ENCODE data around the gene PPP1R37.

The PPP1R37 gene

GRCh38 chr19:45138303-45138751 is 45.3 kb downstream of the PPP1R37 start:
- Histone ChIP-seq H3K4me3 (ENCODE audit: low read length) (no peak overlapping the region), H3K27me3 (ENCODE audit: control insufficient read depth, insufficient read depth, low read length) (no peaks in the 10 kb centered on the region), H3K4me1 (ENCODE audit: control insufficient read depth, insufficient read depth, low read length) (peaks cover 1% of the 10 kb centered on the region), H3K36me3 (ENCODE audit: control insufficient read depth, insufficient read depth, low read length) (peaks cover 10% of the 10 kb centered on the region; the same call in 1 of the 2 replicates), H3K9me3 (ENCODE audit: control insufficient read depth, insufficient read depth, low read length) (no peaks in the 10 kb centered on the region), H3K27ac (ENCODE audit: low read length) (no peak overlapping the region)
- WGBS (ENCODE audit: insufficient coverage, insufficient read length): no CpG with 5 or more reads among the region's 11 CpGs
- DNase-seq (ENCODE audit: low read depth, low spot score): no peak

DNA sequence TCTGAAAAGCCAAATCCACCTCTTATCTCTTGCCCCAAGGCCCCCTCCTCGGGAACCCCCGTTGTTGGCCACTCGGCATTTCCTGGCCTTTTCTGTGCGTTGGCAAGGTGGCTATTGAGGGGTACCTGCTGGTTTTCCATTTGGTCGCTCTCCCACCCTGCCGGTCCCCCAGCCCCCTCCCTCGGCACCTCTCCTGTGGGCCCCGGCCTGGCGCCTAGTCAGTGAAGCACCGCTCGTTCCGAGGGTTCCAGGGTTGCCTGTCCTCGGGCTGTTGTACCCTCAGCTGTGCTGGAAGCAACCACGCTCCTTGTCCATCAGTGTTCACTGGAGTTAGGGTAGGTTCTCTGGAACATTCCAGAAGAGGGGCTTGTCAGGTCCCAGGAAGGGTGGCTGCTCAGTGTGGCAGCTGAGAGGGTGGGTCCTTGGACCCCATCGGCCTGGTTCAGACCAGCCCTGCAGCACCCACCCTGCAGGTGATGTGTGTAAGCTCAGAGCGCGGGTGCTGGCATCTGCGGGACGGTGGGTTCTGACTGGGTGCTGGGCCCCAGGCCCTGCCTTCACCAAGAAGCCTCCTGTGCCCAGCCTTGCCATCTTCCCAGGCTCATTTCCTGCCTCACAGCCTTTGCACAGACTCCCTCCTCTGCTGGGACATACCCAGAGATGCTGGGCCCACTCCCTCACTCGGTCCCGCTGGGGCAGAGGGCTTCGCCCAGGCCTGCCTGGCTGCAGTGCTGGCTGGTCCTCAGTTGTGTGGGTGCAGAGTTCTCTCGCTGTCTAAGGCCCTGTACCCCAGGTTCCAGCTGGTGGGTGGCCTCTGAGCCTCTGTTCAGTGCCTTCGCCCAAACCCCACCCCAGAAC is 46.5 kb downstream of the PPP1R37 start:
- H3K4me3 ChIP-seq (ENCODE audit: low read length): no peak overlapping the region
- H3K36me3 ChIP-seq (ENCODE audit: control insufficient read depth, insufficient read depth, low read length): peaks cover 11% of the 10 kb centered on the region; the same call in 1 of the 2 replicates
- DNase-seq (ENCODE audit: low read depth, low spot score): no peak
- H3K4me1 ChIP-seq (ENCODE audit: control insufficient read depth, insufficient read depth, low read length): peaks cover 1% of the 10 kb centered on the region
- H3K9me3 ChIP-seq (ENCODE audit: control insufficient read depth, insufficient read depth, low read length): no peaks in the 10 kb centered on the region
- no CpG with 5 or more reads among the region's 24 CpGs for WGBS (ENCODE audit: insufficient coverage, insufficient read length)
- no peak overlapping the region for H3K27ac ChIP-seq (ENCODE audit: low read length)
- H3K27me3 ChIP-seq (ENCODE audit: control insufficient read depth, insufficient read depth, low read length): no peaks in the 10 kb centered on the region

GRCh38 chr19:45140144-45140503 is 47.1 kb downstream of the PPP1R37 start:
- H3K36me3 ChIP-seq (ENCODE audit: control insufficient read depth, insufficient read depth, low read length): peaks cover 15% of the 10 kb centered on the region; the same call in 1 of the 2 replicates
- H3K4me3 ChIP-seq (ENCODE audit: low read length): no peak overlapping the region
- H3K27me3 ChIP-seq (ENCODE audit: control insufficient read depth, insufficient read depth, low read length): no peaks in the 10 kb centered on the region
- H3K9me3 ChIP-seq (ENCODE audit: control insufficient read depth, insufficient read depth, low read length): no peaks in the 10 kb centered on the region
- no CpG with 5 or more reads among the region's 8 CpGs for WGBS (ENCODE audit: insufficient coverage, insufficient read length)
- H3K4me1 ChIP-seq (ENCODE audit: control insufficient read depth, insufficient read depth, low read length): peaks cover 1% of the 10 kb centered on the region
- DNase-seq (ENCODE audit: low read depth, low spot score): no peak
- H3K27ac ChIP-seq (ENCODE audit: low read length): no peak overlapping the region

DNA sequence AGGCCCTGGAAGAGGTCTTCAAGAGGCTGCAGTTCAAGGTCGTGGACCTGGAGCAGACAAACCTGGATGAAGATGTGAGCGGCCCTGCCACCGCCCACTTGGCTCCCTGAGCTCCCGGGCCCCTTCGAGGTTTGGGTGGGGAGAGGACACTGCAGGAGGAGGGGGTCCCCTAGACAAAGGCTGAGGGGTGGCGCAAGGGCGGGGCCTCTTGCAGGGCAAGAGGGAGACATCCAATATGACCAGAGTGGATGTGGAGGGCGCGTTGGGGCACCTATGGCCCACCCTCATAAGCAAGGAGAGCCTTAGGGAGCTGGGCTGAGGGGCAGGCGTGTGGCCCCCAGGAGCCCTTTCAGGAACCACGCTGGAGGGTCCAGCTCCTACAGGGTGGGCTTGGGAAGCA is 47.6 kb downstream of the PPP1R37 start:
- no CpG with 5 or more reads among the region's 11 CpGs for WGBS (ENCODE audit: insufficient coverage, insufficient read length)
- peaks cover 1% of the 10 kb centered on the region for H3K4me1 ChIP-seq (ENCODE audit: control insufficient read depth, insufficient read depth, low read length)
- DNase-seq (ENCODE audit: low read depth, low spot score): no peak

GRCh38 chr19:45141203-45141900 is 48.4 kb downstream of the PPP1R37 start:
- no peak for DNase-seq (ENCODE audit: low read depth, low spot score)
- no CpG with 5 or more reads among the region's 28 CpGs for WGBS (ENCODE audit: insufficient coverage, insufficient read length)
- Histone ChIP-seq H3K9me3 (ENCODE audit: control insufficient read depth, insufficient read depth, low read length) (no peaks in the 10 kb centered on the region), H3K27me3 (ENCODE audit: control insufficient read depth, insufficient read depth, low read length) (no peaks in the 10 kb centered on the region), H3K27ac (ENCODE audit: low read length) (no peak overlapping the region), H3K4me1 (ENCODE audit: control insufficient read depth, insufficient read depth, low read length) (peaks cover 1% of the 10 kb centered on the region), H3K4me3 (ENCODE audit: low read length) (no peak overlapping the region), H3K36me3 (ENCODE audit: control insufficient read depth, insufficient read depth, low read length) (peaks cover 15% of the 10 kb centered on the region; the same call in 1 of the 2 replicates)

More for the DNA sequence above, 47.6 kb downstream of the PPP1R37 start:
- Histone ChIP-seq H3K36me3 (ENCODE audit: control insufficient read depth, insufficient read depth, low read length) (peaks cover 15% of the 10 kb centered on the region; the same call in 1 of the 2 replicates), H3K9me3 (ENCODE audit: control insufficient read depth, insufficient read depth, low read length) (no peaks in the 10 kb centered on the region), H3K27ac (ENCODE audit: low read length) (no peak overlapping the region), H3K27me3 (ENCODE audit: control insufficient read depth, insufficient read depth, low read length) (no peaks in the 10 kb centered on the region), H3K4me3 (ENCODE audit: low read length) (no peak overlapping the region)

DNA sequence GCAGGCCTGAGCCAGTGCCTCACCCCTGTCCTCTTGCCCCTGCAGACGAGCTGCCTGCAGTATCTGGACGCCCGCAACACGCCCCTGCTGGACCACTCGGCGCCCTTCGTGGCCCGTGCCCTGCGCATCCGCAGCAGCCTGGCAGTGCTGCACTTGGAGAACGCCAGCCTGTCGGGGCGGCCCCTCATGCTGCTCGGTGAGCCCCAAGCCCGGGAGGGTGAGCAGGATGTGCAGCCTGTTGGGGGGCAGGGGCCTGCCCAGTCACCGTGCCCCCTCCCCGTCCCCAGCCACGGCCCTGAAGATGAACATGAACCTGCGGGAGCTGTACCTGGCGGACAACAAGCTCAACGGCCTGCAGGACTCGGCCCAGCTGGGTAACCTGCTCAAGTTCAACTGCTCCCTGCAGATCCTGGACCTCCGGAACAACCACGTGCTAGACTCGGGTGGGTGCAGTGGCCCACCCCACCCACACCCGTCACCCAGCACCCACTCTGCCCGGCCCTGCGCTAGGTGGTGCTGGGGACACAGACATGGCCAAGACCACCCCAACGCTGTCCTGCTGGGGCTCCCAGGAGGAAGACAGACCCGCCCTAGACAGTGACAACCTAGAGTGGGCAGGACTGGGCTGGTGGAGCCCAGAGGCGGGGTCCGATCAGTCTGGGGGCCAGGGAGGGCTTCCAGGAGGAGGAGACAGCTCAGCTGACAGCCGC is 49.2 kb downstream of the PPP1R37 start:
- Histone ChIP-seq H3K4me1 (ENCODE audit: control insufficient read depth, insufficient read depth, low read length) (peaks cover 1% of the 10 kb centered on the region; the same call in 1 of the 2 replicates), H3K4me3 (ENCODE audit: low read length) (no peak overlapping the region), H3K9me3 (ENCODE audit: control insufficient read depth, insufficient read depth, low read length) (no peaks in the 10 kb centered on the region), H3K27me3 (ENCODE audit: control insufficient read depth, insufficient read depth, low read length) (no peaks in the 10 kb centered on the region), H3K36me3 (ENCODE audit: control insufficient read depth, insufficient read depth, low read length) (peaks cover 15% of the 10 kb centered on the region; the same call in 1 of the 2 replicates), H3K27ac (ENCODE audit: low read length) (no peak overlapping the region)
- DNase-seq (ENCODE audit: low read depth, low spot score): no peak
- WGBS (ENCODE audit: insufficient coverage, insufficient read length): no CpG with 5 or more reads among the region's 33 CpGs

GRCh38 chr19:45142726-45143110 is 49.7 kb downstream of the PPP1R37 start:
- H3K4me1 ChIP-seq (ENCODE audit: control insufficient read depth, insufficient read depth, low read length): peaks cover 1% of the 10 kb centered on the region; the same call in 1 of the 2 replicates
- WGBS (ENCODE audit: insufficient coverage, insufficient read length): no CpG with 5 or more reads among the region's 9 CpGs
- peaks cover 15% of the 10 kb centered on the region; the same call in 1 of the 2 replicates for H3K36me3 ChIP-seq (ENCODE audit: control insufficient read depth, insufficient read depth, low read length)
- no peak overlapping the region for H3K27ac ChIP-seq (ENCODE audit: low read length)
- H3K9me3 ChIP-seq (ENCODE audit: control insufficient read depth, insufficient read depth, low read length): no peaks in the 10 kb centered on the region
- no peaks in the 10 kb centered on the region for H3K27me3 ChIP-seq (ENCODE audit: control insufficient read depth, insufficient read depth, low read length)
- DNase-seq (ENCODE audit: low read depth, low spot score): no peak
- no peak overlapping the region for H3K4me3 ChIP-seq (ENCODE audit: low read length)

- Histone ChIP-seq H3K27me3 (ENCODE audit: control insufficient read depth, insufficient read depth, low read length) (no peaks in the 10 kb centered on the region), H3K4me1 (ENCODE audit: control insufficient read depth, insufficient read depth, low read length) (no peaks in the 10 kb centered on the region), H3K9me3 (ENCODE audit: control insufficient read depth, insufficient read depth, low read length) (no peaks in the 10 kb centered on the region), H3K36me3 (ENCODE audit: control insufficient read depth, insufficient read depth, low read length) (peaks cover 15% of the 10 kb centered on the region; the same call in 1 of the 2 replicates), H3K27ac (ENCODE audit: low read length) (no peak overlapping the region), H3K4me3 (ENCODE audit: low read length) (no peak overlapping the region)
- DNase-seq (ENCODE audit: low read depth, low spot score): no peak
- no CpG with 5 or more reads among the region's 53 CpGs for WGBS (ENCODE audit: insufficient coverage, insufficient read length)
These were observed 51.7 kb downstream of the PPP1R37 start for GRCh38 chr19:45144431-45145269.

GRCh38 chr19:45145270-45146189 is 52.6 kb downstream of the PPP1R37 start:
- DNase-seq (ENCODE audit: low read depth, low spot score): no peak
- H3K27ac ChIP-seq (ENCODE audit: low read length): no peak overlapping the region
- H3K9me3 ChIP-seq (ENCODE audit: control insufficient read depth, insufficient read depth, low read length): no peaks in the 10 kb centered on the region
- H3K27me3 ChIP-seq (ENCODE audit: control insufficient read depth, insufficient read depth, low read length): no peaks in the 10 kb centered on the region
- H3K4me3 ChIP-seq (ENCODE audit: low read length): no peak overlapping the region
- no CpG with 5 or more reads among the region's 54 CpGs for WGBS (ENCODE audit: insufficient coverage, insufficient read length)
- H3K4me1 ChIP-seq (ENCODE audit: control insufficient read depth, insufficient read depth, low read length): no peaks in the 10 kb centered on the region
- peaks cover 15% of the 10 kb centered on the region; the same call in 1 of the 2 replicates for H3K36me3 ChIP-seq (ENCODE audit: control insufficient read depth, insufficient read depth, low read length)

Measured in iPS DF 6.9 (cell line).